ENCODE results near the gene DLX6. TPM values are rescaled to one million over a fixed set of nuclear protein-coding genes. Genes with fewer than 3 reads are reported as not detected.

The DLX6 gene
- not detected for total RNA-seq

GRCh38 chr7:97005183-97006054 is at the start of gene DLX6:
Gene DLX6 (plus strand): TSS chr7:97005553. CDS start chr7:97005978, 425 bp downstream.
- Histone ChIP-seq H3K27me3 (peaks cover 100% of the 10 kb centered on the region), H3K36me3 (no peaks in the 10 kb centered on the region), H3K27ac (no peak within 1 kb of the TSS), H3K4me1 (peaks cover 0 to 40% (median 19%) of the 10 kb centered on the region in 4 donors), H3K4me3 (peak within 1 kb of the TSS in 3 of 4 donors; percentile 29 to 46 (median 31)), H3K9me3 (no peaks in the 10 kb centered on the region)
- WGBS, 2 donors (ENCODE audit: low coverage in 1 of 2) = 5 to 24% methylated on average over 10 to 41 of the region's 44 CpGs
- in situ Hi-C loops (cut with MboI; ENCODE audit: low pct_ligation_motif_present in 1 of 4, low pct_unique_long_range_greater_than_20kb in 1 of 4, low sequenced_read_pairs in 3 of 4) (no loop called here), intact Hi-C loops (cut with DNase I; ENCODE audit: low total_unique reads) (no loop called here)
- TF ChIP-seq, protein P1, sequence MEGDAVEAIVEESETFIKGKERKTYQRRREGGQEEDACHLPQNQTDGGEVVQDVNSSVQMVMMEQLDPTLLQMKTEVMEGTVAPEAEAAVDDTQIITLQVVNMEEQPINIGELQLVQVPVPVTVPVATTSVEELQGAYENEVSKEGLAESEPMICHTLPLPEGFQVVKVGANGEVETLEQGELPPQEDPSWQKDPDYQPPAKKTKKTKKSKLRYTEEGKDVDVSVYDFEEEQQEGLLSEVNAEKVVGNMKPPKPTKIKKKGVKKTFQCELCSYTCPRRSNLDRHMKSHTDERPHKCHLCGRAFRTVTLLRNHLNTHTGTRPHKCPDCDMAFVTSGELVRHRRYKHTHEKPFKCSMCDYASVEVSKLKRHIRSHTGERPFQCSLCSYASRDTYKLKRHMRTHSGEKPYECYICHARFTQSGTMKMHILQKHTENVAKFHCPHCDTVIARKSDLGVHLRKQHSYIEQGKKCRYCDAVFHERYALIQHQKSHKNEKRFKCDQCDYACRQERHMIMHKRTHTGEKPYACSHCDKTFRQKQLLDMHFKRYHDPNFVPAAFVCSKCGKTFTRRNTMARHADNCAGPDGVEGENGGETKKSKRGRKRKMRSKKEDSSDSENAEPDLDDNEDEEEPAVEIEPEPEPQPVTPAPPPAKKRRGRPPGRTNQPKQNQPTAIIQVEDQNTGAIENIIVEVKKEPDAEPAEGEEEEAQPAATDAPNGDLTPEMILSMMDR (IDR thresholded peaks at IDR 0.05) = no peak
- TF ChIP-seq POLR2AphosphoS5 (IDR thresholded peaks at IDR 0.05) (no peak), EP300 (IDR thresholded peaks at IDR 0.05; ENCODE audit: low read depth) (no peak), POLR2A (IDR thresholded peaks at IDR 0.05) (no peak)
- peak; percentile 38 for DNase-seq

DNA sequence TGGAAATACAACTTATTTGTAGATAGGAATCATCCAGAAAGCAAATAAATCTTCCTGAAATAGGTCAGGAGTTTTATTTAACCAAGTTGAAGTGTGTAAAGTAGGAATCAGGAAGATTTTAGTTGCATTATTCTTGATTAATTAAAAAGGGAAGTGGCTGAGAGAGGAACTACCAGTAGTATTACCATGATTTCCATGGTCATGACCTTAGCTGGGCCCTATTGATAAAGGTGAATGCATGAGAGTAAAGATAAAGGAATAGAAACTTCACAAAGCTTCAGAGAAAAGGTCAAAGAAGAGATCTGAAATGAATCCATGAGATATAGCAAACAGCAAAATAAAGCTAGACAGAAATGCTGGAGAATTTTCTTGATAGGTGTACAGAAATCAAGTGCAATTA is 46.2 kb upstream of the DLX6 start:
- no peak overlapping the region for H3K4me3 ChIP-seq
- TF ChIP-seq EP300 (IDR thresholded peaks at IDR 0.05; ENCODE audit: low read depth) (no peak), POLR2A (IDR thresholded peaks at IDR 0.05) (no peak), POLR2AphosphoS5 (IDR thresholded peaks at IDR 0.05) (no peak)
- TF ChIP-seq, protein P1 (IDR thresholded peaks at IDR 0.05) = no peak
- H3K27me3 ChIP-seq = no peaks in the 10 kb centered on the region
- in situ Hi-C loops (cut with MboI; ENCODE audit: low pct_ligation_motif_present in 1 of 4, low pct_unique_long_range_greater_than_20kb in 1 of 4, low sequenced_read_pairs in 3 of 4) = no loop called here
- H3K27ac ChIP-seq = no peak overlapping the region
- intact Hi-C loops (cut with DNase I; ENCODE audit: low total_unique reads) = no loop called here
- H3K9me3 ChIP-seq = no peaks in the 10 kb centered on the region
- no peaks in the 10 kb centered on the region for H3K36me3 ChIP-seq
- no peak for DNase-seq
- no peaks in the 10 kb centered on the region for H3K4me1 ChIP-seq

DNA sequence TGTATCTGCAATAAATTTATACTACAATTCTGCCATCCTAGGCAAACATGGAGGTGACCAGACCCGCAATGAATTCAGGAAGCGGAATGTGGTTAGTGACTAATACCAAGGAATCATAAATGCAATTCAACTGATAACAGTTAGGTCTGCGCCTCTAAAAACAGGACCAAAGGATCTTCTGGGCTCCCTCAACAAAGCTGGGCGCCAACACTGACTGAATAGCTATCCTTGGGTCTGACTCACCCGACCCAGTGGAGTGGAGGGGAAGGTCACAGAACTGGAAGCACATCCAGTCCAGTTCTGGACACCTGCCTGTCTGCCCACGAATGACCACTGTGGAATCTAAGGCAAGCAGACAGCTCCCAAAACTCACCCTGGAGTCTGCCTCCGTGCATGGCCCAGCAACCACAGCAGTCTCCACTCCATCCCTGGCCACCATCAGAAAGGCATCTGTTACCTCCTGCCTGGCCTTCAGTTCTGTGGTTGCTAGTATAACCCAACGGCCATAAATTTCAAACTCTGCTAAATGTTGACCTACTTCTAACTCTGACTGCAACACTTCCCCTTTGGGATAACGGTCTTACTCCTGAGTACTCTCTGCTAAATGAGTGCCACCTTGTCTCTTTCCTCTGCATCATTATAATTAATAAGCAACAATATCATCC is 43.0 kb upstream of the DLX6 start:
- Histone ChIP-seq H3K27me3 (no peaks in the 10 kb centered on the region), H3K27ac (no peak overlapping the region), H3K4me3 (no peak overlapping the region), H3K36me3 (no peaks in the 10 kb centered on the region), H3K4me1 (no peaks in the 10 kb centered on the region), H3K9me3 (no peaks in the 10 kb centered on the region)
- intact Hi-C loops (cut with DNase I; ENCODE audit: low total_unique reads) = no loop called here
- in situ Hi-C loops (cut with MboI; ENCODE audit: low pct_ligation_motif_present in 1 of 4, low pct_unique_long_range_greater_than_20kb in 1 of 4, low sequenced_read_pairs in 3 of 4) = no loop called here
- TF ChIP-seq, protein P1 (IDR thresholded peaks at IDR 0.05) = no peak
- no peak for TF ChIP-seq EP300 (IDR thresholded peaks at IDR 0.05; ENCODE audit: low read depth)
- TF ChIP-seq POLR2AphosphoS5 (IDR thresholded peaks at IDR 0.05) = no peak
- TF ChIP-seq POLR2A (IDR thresholded peaks at IDR 0.05) = no peak
- no peak for DNase-seq
- 65 to 71% methylated on average over 2 to 9 of the region's 9 CpGs for WGBS, 2 donors (ENCODE audit: low coverage in 1 of 2)

GRCh38 chr7:96968981-96969380 is 36.4 kb upstream of the DLX6 start:
- no peak overlapping the region for H3K4me3 ChIP-seq
- H3K4me1 ChIP-seq = no peaks in the 10 kb centered on the region
- H3K27me3 ChIP-seq = no peaks in the 10 kb centered on the region
- H3K36me3 ChIP-seq = no peaks in the 10 kb centered on the region
- TF ChIP-seq POLR2AphosphoS5 (IDR thresholded peaks at IDR 0.05) (no peak), POLR2A (IDR thresholded peaks at IDR 0.05) (no peak), EP300 (IDR thresholded peaks at IDR 0.05; ENCODE audit: low read depth) (no peak)
- TF ChIP-seq, protein P1 (IDR thresholded peaks at IDR 0.05) = no peak
- intact Hi-C loops (cut with DNase I; ENCODE audit: low total_unique reads) (no loop called here), in situ Hi-C loops (cut with MboI; ENCODE audit: low pct_ligation_motif_present in 1 of 4, low pct_unique_long_range_greater_than_20kb in 1 of 4, low sequenced_read_pairs in 3 of 4) (no loop called here)
- 61 to 100% methylated on average over 1 to 2 of the region's 2 CpGs for WGBS, 2 donors (ENCODE audit: low coverage in 1 of 2)
- no peak overlapping the region for H3K27ac ChIP-seq
- H3K9me3 ChIP-seq = no peaks in the 10 kb centered on the region
- no peak for DNase-seq

Measured in transverse colon (tissue), 4 donors.